ENCODE data around the gene TMEM131.
"Not testable (repeated sequence)": the region's sequence is repeated elsewhere in the genome, so short reads cannot be mapped to it uniquely, and the experiment has no call there.

The TMEM131 gene

DNA sequence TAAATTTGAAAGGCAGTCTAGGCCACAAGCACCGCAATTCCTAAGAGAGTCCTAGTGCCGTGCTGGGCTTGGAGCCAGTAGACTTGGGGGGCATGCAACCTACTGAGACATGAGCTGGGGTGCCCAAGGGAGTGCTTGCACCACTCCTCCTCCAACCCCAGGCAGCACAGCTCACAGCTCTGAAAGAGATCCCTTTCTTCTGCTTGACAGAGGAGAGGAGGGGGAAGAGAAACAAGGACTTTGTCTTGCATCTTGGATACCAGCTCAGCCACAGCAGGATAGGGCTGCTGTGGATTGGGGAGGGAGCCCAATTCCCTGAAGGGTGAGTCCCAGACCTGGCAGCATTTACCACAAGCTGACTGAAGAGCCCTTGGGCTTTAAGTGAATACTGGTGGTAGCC, 134.6 kb downstream of the TMEM131 start:
- no peak for DNase-seq (ENCODE audit: low read depth in 2 of 2)

- DNase-seq (ENCODE audit: low read depth in 2 of 2), result no peak
Observed at GRCh38 chr2:97858442-97858841, 137.3 kb downstream of the TMEM131 start.

- no peak for DNase-seq (ENCODE audit: low read depth in 2 of 2)
Observed at GRCh38 chr2:97857553-97857952, 138.2 kb downstream of the TMEM131 start.

DNA sequence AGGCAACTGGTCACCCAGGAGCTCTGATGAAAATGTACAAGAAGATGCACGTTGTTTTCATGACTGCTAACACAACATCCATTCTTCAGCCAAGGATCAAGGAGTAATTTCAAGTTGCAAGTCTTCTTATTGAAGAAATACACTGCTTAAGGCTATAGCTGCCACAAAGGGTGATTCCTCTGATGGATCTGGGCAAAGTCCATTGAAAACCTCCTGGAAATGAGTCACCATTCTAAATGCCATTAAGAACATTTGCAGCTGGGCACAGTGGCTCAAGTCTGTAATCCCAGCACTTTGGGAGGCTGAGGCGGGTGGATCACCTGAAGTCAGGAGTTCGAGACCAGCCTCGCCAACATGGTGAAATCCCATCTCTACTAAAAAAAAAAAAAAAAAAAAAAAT, 142.7 kb downstream of the TMEM131 start:
- DNase-seq (ENCODE audit: low read depth in 2 of 2), result not testable (repeated sequence)

DNA sequence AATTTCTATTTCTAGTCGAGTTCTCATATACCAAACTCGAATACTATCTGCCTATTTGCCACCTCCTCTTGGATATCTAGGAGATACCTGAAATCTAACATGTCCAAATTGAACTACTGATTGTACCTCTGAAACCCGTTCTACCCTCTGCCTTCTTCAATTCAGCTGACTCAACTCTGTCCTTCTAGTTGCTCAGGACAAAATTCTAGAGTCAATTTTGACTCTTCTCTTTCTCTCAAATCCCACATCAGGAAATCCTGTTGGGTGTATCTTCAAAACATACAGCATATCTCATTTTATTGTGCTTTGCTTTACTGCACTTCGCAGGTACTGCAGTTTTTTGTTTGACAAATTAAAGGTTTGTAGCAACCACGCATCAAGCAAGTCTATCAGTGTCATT, 144.6 kb downstream of the TMEM131 start:
- no peak for DNase-seq (ENCODE audit: low read depth in 2 of 2)

DNA sequence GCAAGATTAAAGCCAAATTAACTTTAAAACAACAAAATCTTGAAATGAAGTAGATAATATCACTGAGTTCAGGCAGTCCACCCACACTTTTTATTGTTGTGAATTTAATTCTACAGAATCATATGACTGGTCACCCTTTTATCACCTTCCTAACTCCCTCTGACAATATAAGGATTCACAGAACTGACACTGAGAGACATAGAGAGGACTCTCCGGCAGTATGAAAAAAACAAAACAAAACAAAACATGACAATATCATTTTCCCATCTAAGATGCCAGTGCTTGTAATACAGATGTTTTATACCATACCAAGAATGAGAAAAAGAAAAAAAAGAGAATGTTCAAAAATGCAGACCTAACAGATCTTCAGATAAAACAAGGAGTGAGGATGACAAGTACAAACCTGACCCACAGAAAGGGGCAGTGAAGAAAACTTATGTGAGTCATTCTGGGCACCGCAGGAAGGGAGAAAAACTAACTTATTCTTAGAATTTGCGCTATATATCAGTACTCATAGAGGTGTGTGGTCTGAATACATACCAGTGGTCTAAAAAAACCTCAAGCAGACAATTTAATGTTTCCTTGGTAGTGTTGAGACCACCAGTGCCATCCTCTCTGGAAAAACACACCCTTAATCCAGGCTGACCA, 145.7 kb downstream of the TMEM131 start:
- DNase-seq (ENCODE audit: low read depth in 2 of 2), result no peak

GRCh38 chr2:97848306-97848705, 147.4 kb downstream of the TMEM131 start:
- no peak for DNase-seq (ENCODE audit: low read depth in 2 of 2)

GRCh38 chr2:97846716-97847115, 149.0 kb downstream of the TMEM131 start:
- not testable (repeated sequence) for DNase-seq (ENCODE audit: low read depth in 2 of 2)

- no peak for DNase-seq (ENCODE audit: low read depth in 2 of 2)
Observed at GRCh38 chr2:97845818-97846217, 149.9 kb downstream of the TMEM131 start.

DNA sequence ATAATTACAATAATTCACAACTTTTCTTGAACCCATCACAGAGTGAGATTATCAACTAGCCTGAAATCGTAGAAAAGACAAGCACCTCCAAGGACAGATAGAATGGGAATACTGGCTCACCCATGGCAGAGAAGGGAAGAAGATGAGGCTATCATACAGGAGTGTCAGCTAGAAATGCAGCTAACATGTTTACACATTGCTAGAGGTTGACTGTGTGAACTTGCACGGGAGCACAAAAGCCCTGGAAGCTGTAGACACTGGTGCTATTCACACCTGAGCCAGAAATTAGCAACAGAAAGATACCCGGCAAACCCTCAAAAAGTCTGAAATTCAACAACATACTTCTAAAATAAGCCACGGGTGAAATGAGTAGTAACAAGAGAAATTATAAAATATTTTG, 150.6 kb downstream of the TMEM131 start:
- no peak for DNase-seq (ENCODE audit: low read depth in 2 of 2)

DNA sequence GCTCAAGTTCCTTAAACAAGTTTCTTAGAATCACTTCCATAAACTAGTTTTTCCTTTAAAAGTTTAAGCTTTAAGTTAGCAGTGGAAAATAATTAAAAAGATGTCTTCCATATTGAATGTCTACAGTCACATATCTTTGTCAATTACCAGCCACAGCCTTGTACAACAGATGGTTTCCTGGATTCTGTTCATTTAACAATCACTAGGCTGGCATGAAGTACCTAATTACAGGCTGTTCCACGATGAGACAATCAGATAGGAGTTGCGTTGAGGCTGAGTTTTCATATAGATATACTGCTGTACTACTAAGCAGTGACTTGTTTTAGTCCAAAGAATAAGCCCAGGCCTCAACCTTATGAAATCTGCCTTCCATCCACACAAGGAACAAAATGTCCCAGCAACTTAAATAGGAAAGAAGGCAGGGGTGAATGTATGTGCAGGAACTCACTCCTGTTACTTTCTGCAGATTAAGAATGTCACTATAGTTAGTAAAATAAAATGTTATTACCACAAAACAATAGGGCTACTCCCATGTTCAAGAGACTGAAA, 151.4 kb downstream of the TMEM131 start:
- no peak for DNase-seq (ENCODE audit: low read depth in 2 of 2)

DNA sequence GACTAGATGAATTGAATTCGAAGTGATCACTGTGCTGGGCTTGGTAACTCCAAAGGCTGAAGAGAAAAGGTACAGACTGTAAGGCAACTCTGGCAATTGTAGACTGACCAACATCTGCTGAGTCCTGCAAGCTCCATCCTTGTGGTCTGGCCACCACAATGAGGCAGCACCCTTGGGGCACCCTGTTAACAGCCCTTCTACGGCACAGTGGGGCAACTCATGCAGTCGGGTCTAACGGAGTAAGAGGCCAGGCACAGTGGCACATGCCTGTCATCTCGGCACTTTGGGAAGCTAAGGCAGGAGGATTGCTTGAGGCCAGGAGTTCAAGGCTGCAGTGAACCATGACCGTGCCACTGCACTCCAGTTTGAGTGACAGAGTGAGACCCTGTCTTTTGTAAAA, 155.6 kb downstream of the TMEM131 start:
- no peak for DNase-seq (ENCODE audit: low read depth in 2 of 2)

DNA sequence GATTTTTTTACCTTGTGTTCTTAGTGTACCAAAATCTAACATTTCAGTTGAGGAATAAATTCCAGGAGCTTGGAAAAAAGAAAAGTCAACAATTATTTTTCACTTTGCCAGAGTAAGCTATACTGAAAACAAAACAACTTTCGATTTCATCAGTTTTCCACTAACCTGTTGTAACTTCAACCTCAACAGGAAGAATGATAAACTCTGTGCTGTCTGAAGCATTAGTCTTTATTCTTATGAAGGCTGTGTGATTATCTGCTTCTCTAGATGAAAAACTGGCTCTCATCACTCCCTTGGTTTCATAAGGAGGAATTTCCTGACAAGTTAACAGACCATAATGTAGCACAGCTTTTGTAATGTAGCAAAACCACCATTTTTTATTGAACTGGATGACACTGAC, 161.1 kb downstream of the TMEM131 start:
- DNase-seq (ENCODE audit: low read depth in 2 of 2), result no peak

- DNase-seq (ENCODE audit: low read depth in 2 of 2), result no peak
Observed at GRCh38 chr2:97831121-97831520, 164.6 kb downstream of the TMEM131 start.

DNA sequence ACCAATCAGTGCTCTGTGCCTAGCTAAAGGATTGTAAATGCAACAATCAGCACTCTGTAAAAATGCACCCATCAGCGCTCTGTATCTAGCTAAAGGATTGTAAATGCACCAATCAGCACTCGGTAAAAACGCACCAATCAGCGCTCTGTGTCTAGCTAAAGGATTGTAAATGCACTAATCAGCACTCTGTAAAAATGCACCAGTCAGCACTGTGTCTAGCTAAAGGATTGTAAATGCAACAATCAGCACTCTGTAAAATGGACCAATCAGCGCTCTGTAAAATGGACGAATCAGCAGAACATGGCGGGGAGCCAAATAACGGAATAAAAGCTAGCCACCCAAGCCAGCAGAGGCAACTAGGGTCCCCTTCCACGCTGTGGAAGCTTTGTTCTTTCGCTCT, 166.5 kb downstream of the TMEM131 start:
- DNase-seq (ENCODE audit: low read depth in 2 of 2), result not testable (repeated sequence)

GRCh38 chr2:97827013-97827412, 168.7 kb downstream of the TMEM131 start:
- not testable (repeated sequence) for DNase-seq (ENCODE audit: low read depth in 2 of 2)

- DNase-seq (ENCODE audit: low read depth in 2 of 2), result not testable (repeated sequence)
Observed at GRCh38 chr2:97826266-97826847, 169.4 kb downstream of the TMEM131 start.

GRCh38 chr2:97824011-97824410, 171.7 kb downstream of the TMEM131 start:
- DNase-seq (ENCODE audit: low read depth in 2 of 2), result not testable (repeated sequence)

DNA sequence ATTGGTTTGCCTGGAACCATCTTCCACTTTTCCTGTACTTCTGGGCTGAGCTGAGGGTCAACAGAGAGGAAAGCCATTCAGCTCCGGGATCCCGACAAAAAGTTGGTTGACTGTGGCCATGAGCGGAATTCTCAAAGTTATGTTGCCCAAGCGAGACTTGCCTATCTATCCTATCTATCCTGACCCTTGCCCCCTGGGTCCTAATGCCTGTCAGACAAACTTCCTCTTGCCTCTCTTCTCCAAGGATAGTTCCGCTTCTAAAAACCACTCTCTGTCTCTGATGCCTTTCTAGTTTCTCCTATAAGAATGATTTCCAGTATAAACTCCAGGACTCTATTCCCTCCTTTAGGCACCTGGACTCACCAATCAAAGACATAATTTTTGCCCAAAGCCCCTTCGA, 173.9 kb downstream of the TMEM131 start:
- not testable (repeated sequence) for DNase-seq (ENCODE audit: low read depth in 2 of 2)

DNA sequence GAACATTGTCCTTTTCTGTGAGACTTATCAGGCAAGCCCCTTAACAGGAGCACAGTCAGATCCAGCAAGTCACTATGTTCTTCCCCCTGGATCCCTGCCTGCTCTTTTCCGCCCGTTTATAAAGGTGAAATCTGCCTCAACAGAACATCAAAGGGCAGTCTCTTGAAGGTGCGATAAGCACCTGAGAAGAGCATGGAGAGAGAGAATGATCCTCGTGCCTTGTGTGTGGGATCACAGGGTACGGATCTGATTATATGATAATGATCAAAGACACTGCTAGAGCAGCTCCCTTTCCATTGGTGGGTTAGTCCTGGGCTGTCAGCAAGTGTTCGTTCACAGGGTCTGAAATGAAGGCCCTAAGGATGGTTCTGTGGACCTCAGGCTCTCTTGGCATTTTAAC, 176.0 kb downstream of the TMEM131 start:
- no peak for DNase-seq (ENCODE audit: low read depth in 2 of 2)

DNA sequence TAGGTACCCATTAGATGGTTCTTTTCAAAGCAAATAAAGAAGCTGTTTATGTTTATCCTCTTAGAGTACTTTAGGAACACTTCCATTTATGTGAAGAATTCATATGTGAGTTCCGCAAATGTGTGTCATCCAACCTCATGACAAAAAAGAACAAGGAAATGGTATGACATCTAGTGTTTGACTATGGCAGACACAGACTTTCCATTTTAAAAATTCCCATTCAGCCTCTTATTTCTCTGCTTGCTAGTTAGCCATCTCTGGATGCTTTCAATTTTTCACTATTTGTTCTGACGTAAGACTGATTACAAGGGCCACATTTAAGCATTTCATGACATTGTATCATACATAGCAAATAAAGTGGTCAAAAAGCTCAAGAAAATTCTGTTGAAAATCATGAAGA, 179.3 kb downstream of the TMEM131 start:
- DNase-seq (ENCODE audit: low read depth in 2 of 2), result no peak

DNA sequence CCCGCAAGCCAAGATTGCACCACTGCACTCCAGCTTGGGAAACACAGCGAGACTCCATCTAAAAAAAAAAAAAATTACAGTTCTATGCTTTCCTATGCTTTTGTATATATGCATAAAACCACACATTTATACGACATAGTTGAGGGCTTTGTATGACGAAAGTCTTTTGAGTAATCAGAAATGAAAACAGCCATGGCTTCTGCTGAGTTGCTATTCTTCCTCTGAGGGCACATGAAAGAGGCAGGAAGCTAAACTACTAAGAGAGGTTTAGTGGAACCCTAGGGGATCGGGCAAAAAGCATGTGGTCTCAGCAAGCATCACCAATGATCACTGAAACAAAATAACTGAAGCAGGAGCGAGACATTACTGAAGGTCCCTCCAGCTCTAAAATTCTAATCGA, 182.8 kb downstream of the TMEM131 start:
- no peak for DNase-seq (ENCODE audit: low read depth in 2 of 2)

DNA sequence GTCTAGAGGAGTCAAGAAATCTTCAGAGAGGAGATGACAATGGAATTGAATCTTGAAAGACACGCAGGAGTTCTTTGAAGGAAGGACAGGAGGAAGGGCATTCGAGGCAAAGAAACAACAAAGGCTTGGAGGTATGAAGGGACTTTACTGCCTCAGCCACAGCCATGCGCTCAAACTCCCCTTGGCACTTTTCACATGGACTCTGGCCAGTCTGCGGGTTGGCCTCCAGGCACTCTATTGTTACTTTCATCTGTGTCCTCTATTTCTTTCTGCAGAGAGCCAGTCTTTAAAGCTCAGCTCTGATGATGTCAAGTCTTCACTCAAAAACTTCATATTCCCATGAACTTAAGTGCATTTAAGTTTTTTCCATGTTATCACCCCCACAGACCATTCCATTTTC, 186.9 kb downstream of the TMEM131 start:
- no peak for DNase-seq (ENCODE audit: low read depth in 2 of 2)
